NOMO-1 treated with DMSO at 0.1 percent for 48 hours (cell line): ENCODE results near the gene TRMT2A.
A peak's percentile ranks its signal among the peaks of the same experiment; 100 is the strongest.
"Not testable (repeated sequence)": the region's sequence is repeated elsewhere in the genome, so short reads cannot be mapped to it uniquely, and the experiment has no call there.

Source experiments
- DNase-seq: peaks from one replicate; lab custom pipeline; 2025; ENCODE audit not compliant: unreplicated experiment; lab: John Stamatoyannopoulos, UW

The TRMT2A gene

GRCh38 chr22:20088263-20088648 is 28.8 kb downstream of the TRMT2A start:
- no peak for DNase-seq

DNA sequence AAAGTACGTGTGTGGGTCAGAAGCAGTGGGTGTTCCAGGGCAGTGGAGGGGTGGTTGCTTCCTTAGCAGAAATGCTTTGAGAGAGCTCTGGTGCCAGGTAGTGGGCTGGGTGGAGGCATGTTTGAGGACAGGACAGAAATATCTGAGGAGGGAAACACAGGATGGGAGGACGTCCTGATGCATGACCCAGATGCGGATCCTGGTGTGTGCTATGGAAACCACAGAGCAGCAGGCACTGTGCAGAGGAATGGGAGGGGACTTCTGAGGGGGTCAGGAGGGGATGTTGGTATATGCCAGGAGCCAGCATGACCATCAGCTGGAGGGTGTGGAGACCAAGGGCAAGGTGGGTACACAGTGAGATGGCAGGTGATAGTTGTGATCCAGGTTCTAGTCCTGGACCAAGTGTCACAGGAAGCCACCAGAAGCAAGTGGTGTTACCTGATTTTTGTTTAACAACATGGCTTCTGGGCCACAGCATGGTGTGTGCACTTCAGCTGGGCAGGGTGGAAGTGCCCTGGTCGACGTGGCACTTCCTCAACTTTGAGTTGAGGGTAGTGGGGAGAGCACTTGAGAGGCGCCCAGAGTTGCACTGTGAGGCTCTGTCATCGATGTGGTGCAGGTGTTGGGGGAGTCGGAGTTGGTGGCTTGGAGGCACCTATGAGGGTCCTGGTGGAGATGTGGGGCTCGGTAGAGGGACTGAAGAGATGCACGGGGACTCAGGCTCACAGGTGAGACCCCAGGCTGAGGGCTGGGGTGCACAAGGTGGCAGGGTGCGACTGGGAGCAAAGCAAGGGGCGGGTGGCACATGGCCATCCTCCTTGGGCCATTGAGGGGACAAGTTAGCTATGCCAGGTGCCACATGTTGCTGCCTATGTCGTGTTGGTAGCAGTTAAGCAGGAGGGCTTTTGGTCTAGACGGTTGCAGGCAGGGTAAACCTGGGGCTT is 29.4 kb downstream of the TRMT2A start:
- DNase-seq: no peak

GRCh38 chr22:20086763-20087162 is 30.3 kb downstream of the TRMT2A start:
- DNase-seq: no peak

GRCh38 chr22:20086101-20086599 is 30.9 kb downstream of the TRMT2A start:
- DNase-seq: no peak

- no peak for DNase-seq
Observed at GRCh38 chr22:20085651-20086050, 31.4 kb downstream of the TRMT2A start.

DNA sequence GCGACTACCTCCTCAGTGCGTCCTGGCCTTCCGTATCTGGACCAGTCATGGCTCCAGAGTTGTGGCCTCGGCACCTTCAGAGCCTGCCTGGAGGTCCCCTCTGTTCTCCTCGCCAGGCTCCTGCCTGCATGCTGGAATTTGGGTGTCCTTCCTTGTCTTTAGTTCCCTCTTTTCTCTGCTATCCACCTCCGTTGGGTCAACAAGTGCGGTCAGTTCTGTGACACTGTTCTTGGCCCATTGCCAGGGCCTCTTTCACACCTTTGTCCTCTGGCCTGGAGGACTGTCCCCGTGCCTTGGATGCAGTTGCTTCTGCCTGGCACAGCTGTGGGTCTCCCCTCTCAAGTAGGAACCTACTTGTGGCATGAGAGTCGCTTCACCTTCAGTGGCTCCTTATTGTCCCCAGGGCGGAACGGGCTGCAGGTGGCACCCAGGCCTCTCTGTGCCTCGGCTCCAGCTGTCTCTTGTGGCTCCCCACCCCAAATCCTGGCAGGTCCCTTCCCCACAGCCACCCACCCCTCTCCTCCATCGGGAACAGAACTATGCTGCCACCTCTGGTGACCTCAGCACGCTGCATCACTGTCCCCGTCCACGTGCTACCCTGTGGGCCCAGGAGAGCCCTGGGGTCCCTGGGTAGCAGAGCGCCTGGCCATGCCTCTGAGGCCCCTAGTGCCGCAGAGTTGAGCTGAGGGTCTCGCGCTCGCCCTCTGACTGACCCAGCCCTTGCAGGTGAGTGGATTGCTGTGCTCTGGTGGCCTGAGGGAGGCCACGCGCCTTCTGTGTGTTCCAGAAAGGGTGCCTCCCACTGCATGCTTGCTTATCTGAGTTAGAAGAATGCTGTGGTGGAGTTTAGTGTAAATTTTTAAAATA is 32.2 kb downstream of the TRMT2A start:
- DNase-seq: no peak

GRCh38 chr22:20083891-20084546 is 33.0 kb downstream of the TRMT2A start:
- DNase-seq: no peak

GRCh38 chr22:20083157-20083890 is 33.7 kb downstream of the TRMT2A start:
- no peak for DNase-seq

GRCh38 chr22:20080776-20081654 is 36.0 kb downstream of the TRMT2A start:
- DNase-seq: no peak

GRCh38 chr22:20080445-20080775 is 36.6 kb downstream of the TRMT2A start:
- DNase-seq: peak; percentile 26

GRCh38 chr22:20079745-20080444 is 37.1 kb downstream of the TRMT2A start, which contains the start of gene DGCR8:
Gene DGCR8, plus strand, starts transcription at chr22:20080241. Its CDS starts 5,723 bp downstream, at chr22:20085964.
- DNase-seq: peak; percentile 71

- no peak for DNase-seq
Observed at GRCh38 chr22:20076627-20077172, 40.3 kb downstream of the TRMT2A start.

DNA sequence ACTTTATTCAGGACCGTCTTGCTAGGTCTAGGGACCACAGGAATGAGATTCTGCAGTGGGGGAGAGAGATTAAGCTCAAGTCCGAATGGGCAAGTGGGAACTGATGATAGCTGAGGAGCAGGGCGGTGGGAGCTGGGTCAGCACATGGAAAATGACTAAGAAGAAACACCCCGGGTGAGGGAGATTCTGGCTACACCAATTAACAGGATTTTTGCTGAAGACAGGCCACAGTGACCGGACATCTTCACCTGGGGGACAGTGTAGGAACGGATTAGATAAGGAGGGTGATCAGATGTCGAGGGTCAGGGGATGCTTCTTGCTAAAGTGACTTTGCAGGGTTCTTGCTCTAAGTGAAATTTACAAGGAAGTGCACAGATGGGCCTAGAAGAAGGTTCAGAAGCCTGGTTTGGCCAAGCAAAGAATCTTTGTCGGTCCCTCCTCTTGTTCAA is 45.5 kb downstream of the TRMT2A start:
- no peak for DNase-seq

GRCh38 chr22:20069331-20070042 is 47.5 kb downstream of the TRMT2A start:
- DNase-seq: no peak

GRCh38 chr22:20068640-20069039 is 48.4 kb downstream of the TRMT2A start:
- DNase-seq: no peak

DNA sequence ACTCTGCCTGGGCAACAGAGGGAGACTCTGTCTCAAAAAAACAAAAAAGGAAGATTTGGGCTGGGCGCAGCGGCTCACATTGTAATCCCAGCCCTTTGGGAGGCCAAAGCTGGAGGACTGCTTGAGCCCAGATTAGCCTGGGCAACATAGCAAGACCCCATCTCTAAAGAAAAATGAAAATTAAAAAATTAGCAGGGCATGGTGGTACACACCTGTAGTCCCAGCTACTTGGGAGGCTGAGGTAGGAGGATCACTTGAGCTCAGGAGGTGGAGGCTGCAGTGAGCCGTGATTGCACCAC is 49.7 kb downstream of the TRMT2A start:
- DNase-seq: not testable (repeated sequence)

- no peak for DNase-seq
Observed at GRCh38 chr22:20066617-20067383, 50.2 kb downstream of the TRMT2A start.
